Naive thymus-derived CD8-positive, alpha-beta T cell (primary cell): ENCODE measurements around the gene SUGCT. TPM values are rescaled to one million over a fixed set of nuclear protein-coding genes. Genes with fewer than 3 reads are reported as not detected.
A peak's percentile ranks its signal among the peaks of the same experiment; 100 is the strongest.
"Not testable (repeated sequence)": the region's sequence is repeated elsewhere in the genome, so short reads cannot be mapped to it uniquely, and the experiment has no call there.

Experiments used
- ATAC-seq, 2 donors: fragments of 150-1000 bp; cut with Tn5 transposase in 1 of 2; sonication (Bioruptor Pico), chemical (Tn5 transposase) in 1 of 2; 1 replicate in 1 of 2; 2 replicates in 1 of 2; pipeline ENCODE4 v1.10.0; 2021; ENCODE audit warnings: mild to moderate bottlenecking in 2 of 2, moderate library complexity in 2 of 2
- POLR2A ChIA-PET: fragments of 350-600 bp; sonication (Branson Sonifier 250); formaldehyde crosslinking; loops from one replicate; lab custom pipeline; 2021; ENCODE audit warnings: antibody characterized with exemption; lab: Charles Lee
- DNase-seq, 10 donors: peaks; one replicate each; pipeline versions ENCODE4 v3.0.0 to v3.0.0-alpha.2; 2020 to 2022
- H3K27ac Mint-ChIP-seq, 10 donors: one replicate each; pipeline ENCODE4 v1.8.0; 2020 to 2022; ENCODE audit warnings: mild to moderate bottlenecking in 10 of 10, mixed read lengths in 10 of 10, moderate library complexity in 4 of 10, inconsistent platforms in 1 of 10
- H3K27me3 Mint-ChIP-seq, 5 donors: one replicate each; pipeline ENCODE4 v1.8.0; 2021 to 2022; ENCODE audit warnings: mixed read lengths in 5 of 5
- H3K36me3 Mint-ChIP-seq, 3 donors: one replicate each; pipeline ENCODE4 v1.8.0; 2020 to 2022; ENCODE audit warnings: mixed read lengths in 3 of 3, mild to moderate bottlenecking in 2 of 3, inconsistent platforms in 1 of 3
- H3K4me1 Mint-ChIP-seq, 4 donors: one replicate each; pipeline ENCODE4 v1.8.0; 2021 to 2022; ENCODE audit warnings: mixed read lengths in 4 of 4
- H3K4me3 Mint-ChIP-seq, 10 donors: one replicate each; pipeline ENCODE4 v1.8.0; 2020 to 2022; ENCODE audit warnings: mild to moderate bottlenecking in 10 of 10, mixed read lengths in 10 of 10, moderate library complexity in 6 of 10, inconsistent platforms in 1 of 10
- H3K9me3 Mint-ChIP-seq, 9 donors: one replicate each; pipeline ENCODE4 v1.8.0; 2020 to 2022; ENCODE audit warnings: mixed read lengths in 9 of 9, mild to moderate bottlenecking in 3 of 9, inconsistent platforms in 1 of 9, moderate library complexity in 1 of 9
- polyA plus RNA-seq, 3 donors: library from polyadenylated mRNA; unstranded; fragments of 300-500 nt; fragmentation: Illumina TruSeq; gene quantifications; one replicate each; pipeline ENCODE4 v1.2.3, GENCODE V29; 2021
- total RNA-seq, 8 experiments: library from RNA in 2 of 8; stranded (reverse) in 2 of 8; gene quantifications; one replicate each; pipeline ENCODE4 v1.2.3 and lab custom pipeline; 2021 to 2026

Gene SUGCT
- total and polyA plus RNA-seq, 5 experiments from 2014 or later: 1.3 to 3.6 (median 2.1) TPM

- POLR2A ChIA-PET: no interaction called here
- Mint-ChIP-seq H3K4me1 (peaks cover 0 to 3% (median 0%) of the 10 kb centered on the region in 4 donors), H3K27me3 (no peaks in the 10 kb centered on the region), H3K36me3 (peaks cover 0 to 5% (median 2%) of the 10 kb centered on the region in 3 donors), H3K4me3 (no peak overlapping the region), H3K9me3 (no peaks in the 10 kb centered on the region), H3K27ac (peak overlapping the region in 1 of 10 donors; percentile 12)
- DNase-seq (no peak), ATAC-seq (no peak)
These were observed 18.9 kb upstream of the SUGCT start for GRCh38 chr7:40115936-40116335.

DNA sequence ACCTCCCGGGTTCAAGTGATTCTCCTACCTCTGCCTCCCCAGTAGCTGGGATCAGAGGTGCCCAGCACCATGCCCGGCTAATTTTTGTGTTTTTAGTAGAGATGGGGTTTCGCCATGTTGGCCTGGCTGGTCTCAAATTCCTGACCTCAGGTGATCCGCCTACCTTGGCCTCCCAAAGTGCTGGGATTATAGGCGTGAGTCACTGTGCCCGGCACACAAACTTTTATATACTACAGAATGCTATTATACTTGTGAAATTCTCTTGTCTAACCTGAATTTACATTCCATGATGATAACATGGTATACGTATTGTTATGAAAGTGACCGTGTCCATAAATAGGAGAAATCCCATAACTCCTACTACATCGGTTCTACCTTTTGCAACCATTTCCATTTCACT is 17.6 kb upstream of the SUGCT start:
- POLR2A ChIA-PET, H3K27ac Mint-ChIP-seq, H3K36me3 Mint-ChIP-seq, H3K4me1 Mint-ChIP-seq, H3K27me3 Mint-ChIP-seq, DNase-seq, ATAC-seq, H3K9me3 Mint-ChIP-seq, H3K4me3 Mint-ChIP-seq: not testable (repeated sequence)

DNA sequence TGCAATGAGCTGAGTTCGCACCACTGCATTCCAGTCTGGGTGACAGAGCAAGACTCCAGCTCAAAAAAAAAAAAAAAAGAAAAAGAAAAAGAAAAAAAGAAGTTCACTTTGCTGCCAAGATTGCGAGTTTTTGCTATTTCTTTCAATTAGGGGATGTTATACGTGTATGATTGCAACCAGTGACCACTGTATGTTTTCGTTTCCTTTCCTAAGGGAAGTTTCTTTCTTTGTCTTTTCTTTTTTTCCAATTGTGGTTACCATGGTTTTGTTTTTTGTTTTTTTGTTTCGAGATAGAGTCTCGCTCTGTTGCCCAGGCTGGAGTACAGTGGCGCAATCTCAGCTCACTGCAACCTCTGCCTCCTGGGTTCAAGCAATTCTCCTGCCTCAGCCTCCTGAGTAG is 16.6 kb upstream of the SUGCT start:
- not testable (repeated sequence) for H3K4me3 Mint-ChIP-seq, ATAC-seq, H3K9me3 Mint-ChIP-seq, H3K27me3 Mint-ChIP-seq, DNase-seq, H3K36me3 Mint-ChIP-seq, H3K4me1 Mint-ChIP-seq
- POLR2A ChIA-PET: interaction anchor here (0.7 kb wide), 1 partner anchor 14 kb away, joined by 5 read pairs; no protein-coding TSS in a partner anchor
- H3K27ac Mint-ChIP-seq: peak overlapping the region in 1 of 10 donors; percentile 80

- Mint-ChIP-seq H3K4me3 (no peak overlapping the region), H3K9me3 (no peaks in the 10 kb centered on the region), H3K36me3 (no peaks in the 10 kb centered on the region), H3K27ac (no peak overlapping the region), H3K27me3 (no peaks in the 10 kb centered on the region), H3K4me1 (peaks cover 0 to 11% (median 4%) of the 10 kb centered on the region in 4 donors)
- POLR2A ChIA-PET: interaction anchor here (0.6 kb wide), 1 partner anchor 12 kb away, joined by 4 read pairs; no protein-coding TSS in a partner anchor
- ATAC-seq: no peak
- DNase-seq: no peak
These were observed 14.8 kb upstream of the SUGCT start for GRCh38 chr7:40120020-40120419.

- POLR2A ChIA-PET, H3K4me3 Mint-ChIP-seq, H3K9me3 Mint-ChIP-seq, H3K27me3 Mint-ChIP-seq, H3K36me3 Mint-ChIP-seq, ATAC-seq, DNase-seq: not testable (repeated sequence)
- peak overlapping the region in 1 of 10 donors; percentile 63 for H3K27ac Mint-ChIP-seq
- peaks cover 0 to 11% (median 4%) of the 10 kb centered on the region in 4 donors for H3K4me1 Mint-ChIP-seq
These were observed 12.5 kb upstream of the SUGCT start for GRCh38 chr7:40122100-40122939.

- Mint-ChIP-seq H3K9me3 (no peaks in the 10 kb centered on the region), H3K4me1 (peaks cover 2 to 13% (median 7%) of the 10 kb centered on the region in 4 donors), H3K27me3 (no peaks in the 10 kb centered on the region), H3K4me3 (no peak overlapping the region), H3K36me3 (no peaks in the 10 kb centered on the region), H3K27ac (no peak overlapping the region)
- no peak for ATAC-seq
- DNase-seq: no peak
- POLR2A ChIA-PET: no interaction called here
These were observed 11.9 kb upstream of the SUGCT start for GRCh38 chr7:40122940-40123254.

DNA sequence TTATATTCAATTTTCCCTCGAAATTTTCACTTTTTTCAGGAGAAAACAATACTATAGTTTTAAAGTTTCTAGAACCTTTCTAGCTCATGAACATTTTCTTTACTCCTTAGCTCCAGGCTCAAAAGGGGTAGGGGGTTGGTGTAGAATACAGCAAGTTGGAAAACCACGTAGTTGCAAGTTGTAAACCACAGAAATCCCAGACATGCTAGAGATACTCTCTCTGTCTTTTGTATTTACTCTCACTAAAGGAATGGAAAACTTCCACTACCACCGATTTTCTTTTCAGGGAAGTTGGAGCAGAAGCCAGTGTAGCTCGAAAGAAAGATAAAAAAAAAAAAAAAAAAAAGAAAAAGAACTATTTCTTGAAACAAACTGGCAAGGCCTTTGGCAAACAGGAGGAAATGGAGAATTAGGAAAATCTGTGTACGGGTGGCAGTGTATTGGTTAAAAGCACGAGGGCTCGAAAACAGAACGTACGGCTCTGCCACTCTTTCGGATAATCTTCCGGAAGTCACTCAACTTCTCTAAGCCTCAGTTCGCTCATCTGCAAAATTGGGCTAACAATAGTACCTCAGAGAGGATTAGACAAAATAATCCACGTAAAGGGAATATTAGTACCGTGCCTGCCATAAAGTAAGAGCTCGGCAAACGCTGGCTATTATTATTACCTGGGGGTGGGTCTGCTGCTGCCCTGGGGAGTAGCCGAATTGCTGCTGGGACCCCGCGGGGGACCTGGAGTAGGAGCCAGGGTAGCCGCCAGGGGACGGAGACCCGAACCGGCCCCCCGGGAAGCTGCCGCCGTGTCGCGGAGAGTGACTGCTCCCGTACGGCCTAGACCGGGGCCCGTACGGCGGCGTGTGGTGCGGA is 1.0 kb upstream of the SUGCT start:
- Mint-ChIP-seq H3K4me3 (peak overlapping the region; percentile 87 to 100 (median 98)), H3K27ac (peak overlapping the region; percentile 86 to 99 (median 94)), H3K27me3 (peaks cover 0 to 7% (median 0%) of the 10 kb centered on the region in 5 donors), H3K36me3 (peaks cover 0 to 9% (median 2%) of the 10 kb centered on the region in 3 donors), H3K9me3 (no peaks in the 10 kb centered on the region), H3K4me1 (peaks cover 12 to 52% (median 40%) of the 10 kb centered on the region in 4 donors)
- POLR2A ChIA-PET: interaction anchor here (0.5 to 4.2 kb wide), 9 partner anchors 9 to 1216 kb away, joined by 3 to 43 read pairs (median 3); partner anchors contain the start of gene CDK13
- ATAC-seq (peak; percentile 62 to 65), DNase-seq (peak in 1 of 10 donors; percentile 8)

DNA sequence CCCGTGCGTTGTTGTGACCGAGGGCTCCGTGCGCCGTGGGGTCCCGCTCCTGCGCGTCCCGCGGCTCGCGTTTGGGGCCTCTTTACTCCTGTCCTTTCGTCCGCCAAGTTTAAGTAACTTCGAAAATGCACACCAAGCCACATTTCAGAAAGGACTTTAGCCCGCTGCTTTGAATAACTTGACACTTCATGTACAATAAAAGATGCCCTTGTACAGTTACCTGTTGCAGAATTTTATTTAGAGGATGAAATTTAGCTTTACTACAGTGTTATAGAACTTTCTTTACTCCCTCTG is 459 bp downstream of the SUGCT start:
- POLR2A ChIA-PET: interaction anchor here (0.6 to 4.2 kb wide), 5 partner anchors 22 to 402 kb away, joined by 3 to 43 read pairs (median 3); partner anchors contain the start of gene CDK13
- peak overlapping the region in 9 of 10 donors; percentile 10 to 84 (median 39) for H3K27ac Mint-ChIP-seq
- peaks cover 0 to 8% (median 6%) of the 10 kb centered on the region in 3 donors for H3K36me3 Mint-ChIP-seq
- no peak for ATAC-seq
- no peak for DNase-seq
- H3K4me1 Mint-ChIP-seq: peaks cover 10 to 42% (median 35%) of the 10 kb centered on the region in 4 donors
- H3K27me3 Mint-ChIP-seq: peaks cover 0 to 10% (median 2%) of the 10 kb centered on the region in 5 donors
- H3K4me3 Mint-ChIP-seq: peak overlapping the region; percentile 70 to 100 (median 84)
- H3K9me3 Mint-ChIP-seq: no peaks in the 10 kb centered on the region

GRCh38 chr7:40137563-40137962 is 2.8 kb downstream of the SUGCT start:
- Mint-ChIP-seq H3K27me3 (peaks cover 0 to 10% (median 2%) of the 10 kb centered on the region in 5 donors), H3K27ac (no peak overlapping the region), H3K4me3 (no peak overlapping the region), H3K4me1 (peaks cover 3 to 20% (median 12%) of the 10 kb centered on the region in 4 donors), H3K36me3 (peaks cover 0 to 8% (median 0%) of the 10 kb centered on the region in 3 donors), H3K9me3 (no peaks in the 10 kb centered on the region)
- POLR2A ChIA-PET: no interaction called here
- no peak for ATAC-seq
- DNase-seq: no peak

DNA sequence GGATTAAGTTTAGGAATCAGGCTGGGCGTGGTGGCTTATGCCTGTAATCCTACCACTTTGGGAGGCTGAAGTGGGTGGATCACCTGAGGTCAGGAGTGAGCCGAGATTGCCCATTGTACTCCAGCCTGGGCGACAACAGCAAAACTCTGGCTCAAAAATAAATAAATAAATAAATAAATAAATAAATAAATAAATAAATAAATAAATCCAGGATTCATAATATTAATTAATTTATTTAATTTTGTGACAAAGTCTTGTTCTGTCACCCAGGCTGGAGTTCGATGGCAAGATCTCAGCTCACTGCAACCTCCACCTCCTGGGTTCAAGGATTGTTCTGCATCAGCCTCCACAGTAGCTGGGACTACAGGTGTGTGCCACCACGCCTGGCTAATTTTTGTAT is 4.2 kb downstream of the SUGCT start:
- no peaks in the 10 kb centered on the region for H3K9me3 Mint-ChIP-seq
- H3K4me3 Mint-ChIP-seq: no peak overlapping the region
- DNase-seq (no peak), ATAC-seq (no peak)
- no peak overlapping the region for H3K27ac Mint-ChIP-seq
- peaks cover 0 to 10% (median 3%) of the 10 kb centered on the region in 4 donors for H3K4me1 Mint-ChIP-seq
- peaks cover 0 to 14% (median 2%) of the 10 kb centered on the region in 5 donors for H3K27me3 Mint-ChIP-seq
- H3K36me3 Mint-ChIP-seq: peaks cover 0 to 12% (median 0%) of the 10 kb centered on the region in 3 donors
- POLR2A ChIA-PET: no interaction called here

- Mint-ChIP-seq H3K27ac (peak overlapping the region in 1 of 10 donors; percentile 35), H3K36me3 (peaks cover 0 to 12% (median 0%) of the 10 kb centered on the region in 3 donors), H3K27me3 (peaks cover 0 to 16% (median 5%) of the 10 kb centered on the region in 5 donors)
- DNase-seq, H3K4me3 Mint-ChIP-seq, H3K4me1 Mint-ChIP-seq, POLR2A ChIA-PET, ATAC-seq, H3K9me3 Mint-ChIP-seq: not testable (repeated sequence)
These were observed 5.1 kb downstream of the SUGCT start for GRCh38 chr7:40139891-40140290.

GRCh38 chr7:40141916-40142315 is 7.1 kb downstream of the SUGCT start:
- H3K36me3 Mint-ChIP-seq: peaks cover 0 to 17% (median 0%) of the 10 kb centered on the region in 3 donors
- H3K9me3 Mint-ChIP-seq, H3K4me3 Mint-ChIP-seq, H3K4me1 Mint-ChIP-seq, DNase-seq, H3K27ac Mint-ChIP-seq, ATAC-seq, POLR2A ChIA-PET: not testable (repeated sequence)
- H3K27me3 Mint-ChIP-seq: peaks cover 0 to 22% (median 6%) of the 10 kb centered on the region in 5 donors
